Glomerular endothelial cell (primary cell): ENCODE data around the gene PCSK7. TPM values are rescaled to one million over a fixed set of nuclear protein-coding genes. Genes with fewer than 3 reads are reported as not detected.
"Not testable (repeated sequence)": the region's sequence is repeated elsewhere in the genome, so short reads cannot be mapped to it uniquely, and the experiment has no call there.

Experiments used
- DNase-seq: peaks from one replicate; pipeline ENCODE4 v3.0.0-alpha.2; 2011; ENCODE audit warnings: low read depth, low spot score; ENCODE audit errors: extremely low read depth
- total RNA-seq: library from RNA; depleted of rRNA; stranded (reverse); fragments of >200 nt; gene quantifications from 2 replicates; pipeline ENCODE4 v1.2.3, GENCODE V29; 2015

The PCSK7 gene
- total RNA-seq, 1 donor from 2014 or later: 68.0 TPM

DNA sequence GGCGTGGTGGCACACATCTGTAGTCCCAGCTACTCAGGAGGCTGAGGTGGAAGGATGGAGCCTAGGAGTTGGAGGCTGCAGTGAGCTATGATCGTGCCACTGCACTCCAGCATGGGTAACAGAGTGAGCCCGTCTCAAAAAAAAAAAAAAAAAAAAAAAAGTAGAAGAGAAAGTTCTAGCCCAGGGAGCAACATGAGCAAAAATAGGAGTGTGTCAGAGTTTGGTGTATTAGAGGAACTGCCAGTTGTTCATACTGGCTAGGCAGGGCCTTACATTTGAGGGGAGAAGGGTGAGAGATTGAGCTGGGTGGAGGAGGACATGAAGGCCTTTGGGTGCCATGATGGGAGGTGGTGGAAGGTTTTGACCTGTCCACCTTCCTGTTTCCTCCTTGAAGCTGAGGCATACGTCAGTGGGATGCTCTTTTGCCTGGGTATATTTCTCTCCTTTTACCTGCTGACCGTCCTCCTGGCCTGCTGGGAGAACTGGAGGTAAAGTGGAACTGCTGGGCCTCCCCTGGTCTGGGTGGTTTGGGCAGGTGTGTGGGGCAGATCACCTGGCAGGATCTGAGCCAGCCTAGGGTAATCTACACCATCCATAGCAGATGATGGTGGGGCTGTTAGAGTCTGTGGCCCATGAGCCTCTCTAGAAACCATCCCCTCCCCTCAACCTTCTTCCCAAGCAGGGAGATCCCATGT is 46.0 kb downstream of the PCSK7 start:
- no peak for DNase-seq

DNA sequence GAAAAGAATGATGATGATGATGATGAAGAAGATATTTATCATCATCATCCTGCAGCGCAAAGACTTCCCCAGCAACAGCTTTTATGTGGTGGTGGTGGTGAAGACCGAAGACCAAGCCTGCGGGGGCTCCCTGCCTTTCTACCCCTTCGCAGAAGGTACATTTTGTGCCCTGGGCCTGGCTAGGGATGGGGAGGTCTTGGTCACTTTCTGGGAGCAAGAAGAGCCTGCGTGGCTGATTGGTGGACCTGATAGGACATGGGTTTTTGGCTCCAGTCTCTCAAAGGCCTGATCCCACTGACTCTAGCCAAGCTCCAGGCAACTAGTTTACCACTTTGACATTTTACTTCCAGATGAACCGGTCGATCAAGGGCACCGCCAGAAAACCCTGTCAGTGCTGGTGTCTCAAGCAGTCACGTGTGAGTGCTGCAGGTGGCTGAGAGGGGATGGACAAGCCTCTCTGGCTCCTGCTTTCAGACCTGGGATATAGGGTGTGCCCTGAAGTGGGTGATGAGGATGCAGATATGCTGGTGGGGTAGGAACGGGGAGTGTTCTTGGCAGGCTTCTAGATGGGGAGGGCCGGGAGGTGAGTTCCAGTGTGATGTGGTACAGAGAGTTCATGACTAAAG is 48.0 kb downstream of the PCSK7 start:
- DNase-seq: no peak

DNA sequence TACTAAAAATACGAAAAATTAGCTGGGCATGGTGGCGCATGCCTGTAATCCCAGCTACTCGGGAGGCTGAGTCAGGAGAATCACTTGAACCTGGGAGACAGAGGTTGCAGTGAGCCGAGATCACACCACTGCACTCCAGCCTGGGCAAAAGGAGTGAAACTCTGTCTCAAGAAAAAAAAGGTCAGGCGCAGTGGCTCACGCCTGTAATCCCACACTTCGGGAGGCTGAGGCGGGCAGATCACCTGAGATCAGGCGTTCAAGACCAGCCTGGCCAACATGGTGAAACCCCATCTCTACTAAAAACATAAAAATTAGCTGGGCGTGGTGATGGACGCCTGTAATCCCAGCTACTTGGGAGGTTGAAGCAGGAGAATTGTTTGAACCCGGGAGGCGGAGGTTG is 48.7 kb downstream of the PCSK7 start:
- DNase-seq: not testable (repeated sequence)

DNA sequence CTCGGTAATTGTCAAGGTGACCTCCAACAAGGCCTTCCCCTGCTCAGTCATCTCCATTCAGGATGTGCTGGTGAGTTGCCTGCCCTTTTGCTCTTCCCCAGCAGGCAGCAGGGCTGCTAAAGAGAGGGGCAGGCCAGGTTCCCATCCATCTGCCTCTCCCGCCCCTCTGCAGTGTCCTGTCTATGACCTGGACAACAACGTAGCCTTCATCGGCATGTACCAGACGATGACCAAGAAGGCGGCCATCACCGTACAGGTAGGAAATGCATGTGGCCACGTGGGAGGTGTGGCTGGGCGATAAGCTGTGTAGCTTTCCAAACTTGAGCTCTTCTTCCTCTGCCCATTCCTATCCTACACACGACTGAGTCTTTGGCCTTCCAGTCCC is 49.3 kb downstream of the PCSK7 start:
- DNase-seq: no peak

DNA sequence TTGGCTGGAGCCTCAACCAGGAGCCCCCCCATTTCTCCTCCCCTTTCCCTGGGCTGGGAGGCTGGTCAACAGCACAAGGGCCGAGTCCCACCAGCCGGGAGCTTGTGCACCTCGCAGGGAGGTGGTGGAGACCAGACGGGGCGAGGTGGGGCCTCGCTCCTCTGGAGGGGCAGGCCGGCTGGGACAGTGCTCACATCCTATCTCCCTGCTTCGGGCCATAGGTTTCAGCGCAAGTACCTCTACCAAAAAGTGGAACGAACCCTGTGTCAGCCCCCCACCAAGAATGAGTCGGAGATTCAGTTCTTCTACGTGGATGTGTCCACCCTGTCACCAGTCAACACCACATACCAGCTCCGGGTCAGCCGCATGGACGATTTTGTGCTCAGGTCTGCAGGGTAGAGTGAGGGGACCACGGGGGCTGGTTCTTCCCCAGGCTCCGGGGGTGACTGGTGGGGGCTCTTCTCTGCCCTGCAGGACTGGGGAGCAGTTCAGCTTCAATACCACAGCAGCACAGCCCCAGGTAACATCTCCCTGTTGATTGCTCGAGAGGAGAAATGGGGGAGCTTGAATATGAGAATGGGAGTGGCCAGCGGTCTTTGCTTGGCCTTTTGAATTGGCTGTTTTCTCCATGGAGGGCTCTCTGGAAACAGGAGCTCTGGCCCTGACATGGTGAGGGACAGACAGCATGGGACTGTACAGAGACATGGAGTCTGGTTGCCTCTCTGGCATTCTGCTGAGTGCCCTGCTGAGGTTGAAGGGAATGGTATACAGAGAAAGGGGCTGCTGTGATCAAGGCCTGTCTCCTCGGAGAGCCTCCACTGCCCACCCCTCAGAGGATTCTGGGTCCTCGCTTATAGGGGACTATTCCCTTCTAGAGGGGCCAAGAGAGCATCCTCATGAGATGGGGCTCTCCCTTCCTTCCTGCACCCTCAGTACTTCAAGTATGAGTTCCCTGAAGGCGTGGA is 50.0 kb downstream of the PCSK7 start:
- DNase-seq: no peak

DNA sequence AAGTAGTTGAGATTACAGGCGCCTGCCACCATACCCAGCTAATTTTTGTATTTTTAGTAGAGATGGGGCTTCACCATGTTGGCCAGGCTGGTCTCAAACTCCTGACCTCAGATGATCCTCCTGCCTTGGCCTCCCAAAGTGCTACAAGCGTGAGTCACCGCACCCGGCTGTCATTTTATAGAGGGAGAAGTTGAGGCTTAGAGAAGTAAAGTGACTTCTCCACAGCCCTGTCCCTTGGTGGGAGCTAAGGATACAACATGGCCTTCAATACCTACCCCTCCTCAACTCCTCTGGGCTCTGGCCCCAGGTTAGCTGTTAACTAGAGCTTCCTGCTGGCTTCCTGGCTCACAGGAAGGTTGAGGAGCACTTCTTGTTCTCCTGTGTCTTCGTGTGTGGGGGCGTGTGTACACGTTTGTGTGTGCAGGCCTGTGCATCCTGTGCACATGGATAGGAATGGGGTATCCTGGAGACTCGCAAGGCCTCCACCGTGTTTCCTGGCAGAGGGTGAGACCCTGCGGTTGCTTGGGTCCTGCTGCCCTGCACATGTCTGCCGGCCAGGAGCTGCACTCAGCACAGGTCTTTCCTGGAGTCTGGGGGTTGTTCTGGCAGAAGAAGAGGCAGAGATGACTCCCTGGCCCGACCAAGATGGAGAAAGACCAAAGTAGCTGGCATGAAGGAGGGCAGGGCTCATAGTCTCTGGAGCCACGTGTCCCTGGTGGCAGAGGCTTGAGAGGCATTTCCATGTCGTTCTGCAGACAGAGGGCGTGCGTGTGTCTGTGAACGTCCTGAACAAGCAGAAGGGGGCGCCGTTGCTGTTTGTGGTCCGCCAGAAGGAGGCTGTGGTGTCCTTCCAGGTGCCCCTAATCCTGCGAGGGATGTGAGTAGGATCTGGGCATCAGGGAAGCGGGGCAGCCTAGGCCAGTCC is 51.0 kb downstream of the PCSK7 start:
- DNase-seq: no peak

DNA sequence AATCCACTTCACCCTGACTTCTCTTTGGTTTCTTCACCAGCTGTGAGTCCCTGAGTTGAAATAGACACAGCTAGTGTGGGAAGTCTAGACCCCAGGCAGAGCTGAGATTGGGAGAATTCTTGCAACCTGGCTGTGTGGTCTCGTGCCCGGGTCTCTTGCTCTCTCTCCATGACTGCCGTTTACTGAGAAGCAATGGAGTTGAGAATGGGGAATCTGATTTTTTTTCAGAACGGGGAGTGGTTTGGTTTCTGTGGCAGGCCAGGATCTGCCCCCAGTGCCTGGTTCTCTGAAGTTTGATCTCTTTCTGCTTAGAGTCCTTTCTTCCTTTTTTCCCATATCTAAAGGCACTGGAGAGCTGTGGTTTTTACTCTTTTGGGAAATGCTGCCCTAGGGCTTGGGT is 51.9 kb downstream of the PCSK7 start:
- no peak for DNase-seq

DNA sequence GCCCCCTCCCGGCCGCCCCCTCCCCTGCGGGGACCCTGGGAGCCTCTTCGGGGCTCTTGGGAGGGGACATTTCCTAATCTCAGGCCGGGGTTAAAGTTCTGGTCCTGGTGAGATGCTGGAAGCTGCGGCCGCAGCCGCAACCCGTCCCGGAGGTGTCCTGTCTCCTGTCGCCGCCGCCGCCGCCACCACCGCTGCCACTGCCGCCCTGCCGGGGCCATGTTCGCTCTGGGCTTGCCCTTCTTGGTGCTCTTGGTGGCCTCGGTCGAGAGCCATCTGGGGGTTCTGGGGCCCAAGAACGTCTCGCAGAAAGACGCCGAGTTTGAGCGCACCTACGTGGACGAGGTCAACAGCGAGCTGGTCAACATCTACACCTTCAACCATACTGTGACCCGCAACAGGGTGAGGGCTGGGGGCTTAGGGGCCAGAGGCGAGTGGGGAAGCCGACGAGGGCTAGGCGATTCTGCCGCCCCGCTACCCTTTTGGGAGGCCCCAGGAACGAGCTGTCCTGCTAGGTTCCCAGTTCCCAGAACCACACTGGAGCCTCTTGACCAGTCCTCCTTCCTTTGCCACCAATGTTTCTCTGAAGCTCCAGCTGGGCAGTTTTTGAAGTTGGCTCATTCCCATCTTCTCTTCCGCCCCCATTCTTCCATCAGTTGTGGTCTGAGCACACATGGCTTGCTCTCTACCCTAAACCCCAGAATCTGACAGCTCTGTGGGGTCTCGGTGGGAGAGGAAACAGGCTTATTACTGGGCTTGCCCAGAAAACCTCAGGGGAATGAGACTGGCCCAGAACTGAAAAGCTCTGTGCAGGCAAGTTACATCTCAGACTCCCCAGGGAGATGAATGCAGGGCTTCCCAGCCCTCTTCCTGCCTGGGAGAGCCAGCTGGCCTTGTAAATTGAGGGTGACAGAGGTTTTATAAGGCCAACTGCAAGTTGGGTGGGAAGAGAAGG is 52.5 kb downstream of the PCSK7 start:
- DNase-seq: no peak

DNA sequence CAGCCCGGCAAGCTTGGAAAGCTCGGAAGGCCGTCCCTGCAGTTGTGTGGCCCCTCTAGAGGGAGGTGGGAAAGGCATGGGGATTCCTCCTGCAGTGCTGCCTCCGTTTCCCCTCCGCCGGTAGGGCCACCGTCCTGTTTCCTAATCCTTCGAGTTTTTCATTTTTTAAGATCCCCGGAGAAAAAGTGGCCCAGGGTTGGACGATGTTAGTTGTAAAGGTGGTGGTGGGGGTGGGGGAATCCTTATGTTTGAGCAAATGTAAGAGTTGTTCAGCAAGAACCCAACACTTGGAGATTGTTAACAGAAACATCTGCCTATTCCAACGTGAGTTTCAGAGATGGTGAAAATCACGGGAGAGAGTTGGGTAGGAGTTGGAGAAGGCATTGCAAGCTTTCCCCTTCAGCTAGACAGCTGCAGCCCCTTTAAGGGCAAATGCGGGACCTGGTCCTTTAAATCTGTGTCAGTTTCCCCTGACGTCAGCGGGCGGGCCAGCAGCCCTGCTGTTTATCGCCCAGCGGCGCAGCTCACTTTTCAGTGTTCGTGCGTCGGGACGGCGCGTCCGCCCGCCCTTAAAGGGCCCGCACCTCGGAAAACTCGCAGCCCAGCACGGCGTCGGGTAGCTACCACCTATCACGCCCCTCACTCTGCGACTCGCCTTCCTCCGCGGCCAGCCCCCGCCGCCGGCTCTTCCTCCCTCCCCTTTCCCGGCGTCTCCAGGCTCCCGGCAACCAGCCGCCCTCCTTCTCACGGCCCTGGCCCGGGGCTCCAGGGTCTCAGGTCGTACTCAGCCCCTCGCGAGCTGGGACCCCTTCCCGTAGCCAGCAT is 53.5 kb downstream of the PCSK7 start, which contains the start of gene SIDT2:
SIDT2 (plus strand) TSS at position 534 of the 825 bp plus-strand sequence. CDS start 521 bp downstream, outside the sequence.
- DNase-seq: peak; percentile 62

DNA sequence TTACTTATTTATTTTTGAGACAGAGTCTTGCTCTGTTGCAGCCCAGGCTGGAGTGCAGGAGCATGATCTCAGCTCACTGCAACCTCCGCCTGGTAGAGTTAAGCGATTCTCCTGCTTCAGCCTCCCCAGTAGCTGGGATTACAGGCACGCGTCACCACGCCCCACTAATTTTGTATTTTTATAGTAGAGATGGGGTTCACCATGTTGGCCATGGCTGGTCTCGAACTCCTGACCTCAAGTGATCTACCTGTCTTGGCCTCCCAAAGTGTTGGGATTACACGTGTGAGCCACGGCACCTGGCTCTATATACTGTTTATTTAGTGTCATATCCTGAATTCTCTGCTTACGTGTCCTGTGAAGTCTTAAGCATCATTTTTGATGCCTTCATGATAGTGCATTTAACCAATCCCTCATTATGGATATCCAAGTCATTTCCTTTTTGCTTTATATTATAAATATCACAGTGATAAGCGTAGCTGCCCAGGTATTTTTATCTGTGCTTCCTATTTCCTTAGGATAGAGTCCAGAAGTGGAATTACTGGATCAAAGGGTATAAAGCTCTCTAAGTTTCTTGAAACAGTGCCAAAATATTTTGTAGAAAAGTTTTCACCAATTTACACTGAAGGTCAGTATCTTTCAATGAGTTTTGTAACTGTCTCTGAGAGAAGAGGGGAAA is 54.2 kb downstream of the PCSK7 start:
- DNase-seq: no peak

DNA sequence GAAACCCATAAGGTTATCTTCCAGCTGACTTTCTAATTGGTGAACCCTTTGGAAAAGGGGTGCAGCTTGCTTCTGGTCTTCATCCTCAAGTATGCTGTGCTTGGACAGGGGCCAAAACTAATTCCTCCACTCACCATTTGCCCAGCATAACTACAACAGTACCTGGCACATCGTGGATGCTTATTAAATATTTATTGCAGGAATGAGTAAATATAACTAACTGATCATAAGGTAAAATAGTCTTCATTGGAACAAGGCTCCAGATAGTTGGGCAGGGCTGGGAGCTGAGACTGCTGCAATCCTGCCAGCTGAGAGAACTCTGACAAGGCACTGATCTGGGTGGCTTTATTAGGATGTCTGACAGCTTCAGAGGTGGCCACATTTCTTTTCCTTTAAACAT is 55.7 kb downstream of the PCSK7 start:
- no peak for DNase-seq

DNA sequence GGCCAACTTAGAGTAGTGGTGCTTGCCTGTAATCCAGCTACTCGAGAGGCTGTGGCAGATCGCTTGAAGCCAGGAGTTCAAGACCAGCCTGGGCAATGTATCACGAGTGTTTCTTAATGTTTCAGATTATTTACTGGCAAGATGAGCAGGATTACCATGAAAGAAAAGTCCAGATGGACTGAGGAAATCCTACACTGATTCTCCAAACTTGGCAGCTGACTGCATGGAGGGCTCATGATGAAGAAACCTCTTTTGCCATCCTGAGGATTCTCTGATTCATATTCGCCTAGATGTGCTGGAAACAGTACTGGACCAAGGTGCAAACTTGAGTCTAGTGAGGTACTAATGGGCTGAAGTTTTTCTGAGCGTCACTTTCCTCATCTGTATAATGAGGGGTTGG is 56.1 kb downstream of the PCSK7 start:
- no peak for DNase-seq

DNA sequence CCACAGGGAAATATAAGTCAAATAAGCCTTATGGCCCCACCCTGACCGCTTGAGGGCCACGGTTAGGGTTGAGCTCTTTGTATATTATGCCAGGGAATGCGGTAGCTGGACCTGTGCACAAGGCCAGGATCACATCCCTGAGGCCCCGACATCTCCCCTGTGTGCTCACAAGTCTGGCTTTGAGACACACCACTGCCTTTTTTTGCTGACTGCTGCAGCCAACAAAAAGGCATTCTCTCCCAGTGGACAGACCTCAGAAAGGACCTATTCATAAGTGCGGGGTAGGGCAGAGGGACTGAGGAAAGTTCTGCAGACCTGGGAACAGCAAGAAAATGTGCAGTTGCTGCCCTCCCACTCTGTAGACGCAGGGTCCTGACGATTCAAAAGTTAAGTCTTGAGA is 56.8 kb downstream of the PCSK7 start:
- no peak for DNase-seq

DNA sequence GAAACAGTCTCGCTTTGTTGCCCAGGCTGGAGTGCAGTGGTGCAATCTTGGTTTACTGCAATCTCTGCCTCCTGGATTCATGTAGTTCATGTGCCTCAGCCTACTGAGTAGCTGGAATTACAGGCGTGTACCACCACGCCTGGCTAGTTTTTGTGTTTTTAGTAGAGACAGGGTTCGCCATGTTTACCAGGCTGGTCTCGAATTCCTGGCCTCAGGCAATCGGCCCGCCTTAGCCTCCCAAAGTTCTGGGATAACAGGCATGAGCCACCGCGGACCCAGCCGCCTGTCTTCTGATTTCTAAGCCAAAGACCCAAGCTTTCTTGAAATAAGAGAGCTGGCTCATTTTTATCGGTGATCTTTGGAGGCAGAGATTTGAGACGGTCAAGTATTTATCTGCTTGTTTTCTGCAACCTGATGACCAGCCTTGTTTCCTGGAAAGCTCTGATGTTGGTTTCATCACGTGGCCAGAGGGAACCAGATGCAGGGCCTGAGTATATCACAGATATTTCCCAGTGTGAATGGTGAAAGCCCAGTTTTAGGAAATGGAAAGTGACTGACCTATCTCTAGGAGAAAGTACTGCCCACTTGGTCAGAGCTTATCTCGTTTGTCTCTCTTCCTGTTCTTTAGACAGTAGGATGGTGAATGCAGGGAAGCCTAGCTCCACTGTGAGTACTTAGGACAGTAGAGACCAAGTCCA is 59.0 kb downstream of the PCSK7 start:
- DNase-seq: peak; percentile 23

DNA sequence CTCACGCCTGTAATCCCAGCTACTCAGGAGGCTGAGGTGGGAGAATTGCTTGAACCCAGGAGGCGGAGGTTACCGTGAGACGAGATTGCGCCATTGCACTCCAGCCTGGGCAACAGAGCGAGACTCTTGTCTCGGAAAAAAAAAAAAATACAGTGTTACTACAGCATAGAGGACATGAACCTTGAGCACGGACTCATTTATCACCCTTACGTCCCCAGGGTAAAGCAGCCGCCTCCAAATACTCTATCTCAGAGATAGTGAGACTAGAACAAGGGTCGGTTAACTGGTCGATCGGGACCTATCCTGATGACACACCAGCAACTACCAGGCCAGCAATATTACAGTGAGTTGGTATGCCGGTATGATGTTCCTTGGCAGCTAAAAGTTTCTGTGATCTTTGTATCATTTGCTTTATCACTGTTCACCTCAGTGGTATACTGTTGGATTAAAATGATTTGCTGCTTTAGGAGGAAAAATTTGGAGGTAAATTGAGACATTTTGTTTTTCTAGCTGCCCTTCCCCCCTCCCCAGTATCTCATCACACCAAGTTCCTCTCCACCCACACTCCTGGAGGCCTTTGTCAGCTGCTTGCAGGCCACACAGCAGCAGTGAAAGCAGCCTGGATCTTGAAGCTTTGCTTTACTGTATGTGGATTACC is 60.3 kb downstream of the PCSK7 start:
- DNase-seq: no peak

DNA sequence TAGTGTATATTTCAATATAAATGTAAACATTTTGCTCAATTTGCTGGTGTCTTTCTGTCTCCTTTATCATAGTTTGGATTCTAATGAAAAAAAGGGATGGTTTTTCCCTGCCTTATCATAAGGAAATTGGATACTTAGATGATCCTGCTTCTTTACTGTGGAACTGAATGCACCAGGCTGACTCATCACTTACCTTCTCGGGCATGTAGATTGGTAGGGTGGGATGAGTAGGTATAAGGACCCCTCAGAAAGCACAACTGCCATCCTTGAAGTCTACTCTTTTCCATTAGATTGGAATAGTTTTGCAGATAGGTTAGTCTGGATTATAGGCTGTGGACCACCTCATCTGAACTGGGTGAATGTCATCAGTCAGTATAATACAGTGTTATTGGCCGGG is 60.9 kb downstream of the PCSK7 start:
- no peak for DNase-seq

DNA sequence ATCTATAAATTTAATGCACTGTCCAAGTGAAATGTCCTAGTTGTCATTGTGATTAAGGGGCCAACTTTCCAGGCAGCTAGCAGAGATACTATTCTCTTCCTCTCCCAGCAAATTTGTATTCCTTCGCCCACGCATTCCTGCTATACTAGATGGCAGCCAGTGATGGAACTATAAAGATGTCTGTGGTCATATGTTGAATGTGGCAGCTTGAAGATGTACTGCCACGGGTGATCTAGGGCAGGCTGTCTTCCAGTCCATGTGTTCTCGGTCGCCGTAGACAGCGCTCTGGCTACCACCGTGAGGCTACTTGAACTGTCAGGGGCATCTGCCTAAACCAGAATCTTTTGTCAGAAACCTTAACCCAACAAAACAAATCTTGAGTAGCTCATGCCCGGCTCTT is 61.7 kb downstream of the PCSK7 start:
- DNase-seq: no peak
